Mesendoderm (in vitro differentiated cells): ENCODE data around the gene ZNRF3.

ENCODE experiments used
- DNase-seq: peaks from one replicate; pipeline ENCODE4 v3.0.0; 2013
- H2AK5ac ChIP-seq: 2 replicates; pipeline ENCODE4 v1.6.1; 2013; ENCODE audit warnings: low read length, inconsistent platforms
- H2BK120ac ChIP-seq: 2 replicates; pipeline ENCODE4 v1.6.1; 2013; ENCODE audit warnings: low read depth, mild to moderate bottlenecking, low read length, moderate library complexity, mixed read lengths
- H2BK15ac ChIP-seq: replicated peaks from 2 replicates; pipeline ENCODE4 v1.6.1; 2013; ENCODE audit warnings: low read depth, mild to moderate bottlenecking, moderate library complexity
- H2BK5ac ChIP-seq: 2 replicates; pipeline ENCODE4 v1.6.1; 2013; ENCODE audit warnings: low read length, inconsistent platforms
- H3K18ac ChIP-seq: 2 replicates; pipeline ENCODE4 v1.6.1; 2013; ENCODE audit warnings: mild to moderate bottlenecking, low read length, mixed read lengths
- H3K23ac ChIP-seq: one replicate; pipeline ENCODE4 v1.6.1; 2013; ENCODE audit warnings: low read length
- H3K27ac ChIP-seq: 2 replicates; pipeline ENCODE4 v1.5.1; 2013; ENCODE audit warnings: low read depth, mild to moderate bottlenecking, inconsistent platforms, low read length, moderate library complexity
- H3K27me3 ChIP-seq: 2 replicates; pipeline ENCODE4 v1.6.1; 2013; ENCODE audit warnings: low read length, control low read depth, mild to moderate bottlenecking, inconsistent platforms; ENCODE audit not compliant: insufficient read depth, poor library complexity
- H3K36me3 ChIP-seq: 2 replicates; pipeline ENCODE4 v1.6.1; 2013; ENCODE audit warnings: low read length, inconsistent platforms; ENCODE audit not compliant: control insufficient read depth, insufficient read depth
- H3K4ac ChIP-seq: one replicate; pipeline ENCODE4 v1.6.1; 2013; ENCODE audit warnings: low read depth, mild to moderate bottlenecking, low read length, moderate library complexity
- H3K4me1 ChIP-seq: 2 replicates; pipeline ENCODE4 v1.6.1; 2013; ENCODE audit warnings: low read depth, low read length, inconsistent platforms; ENCODE audit not compliant: control insufficient read depth
- H3K4me2 ChIP-seq: 2 replicates; pipeline ENCODE4 v1.6.1; 2013; ENCODE audit warnings: low read length
- H3K4me3 ChIP-seq: 2 replicates; pipeline ENCODE4 v1.5.1; 2013; ENCODE audit warnings: mild to moderate bottlenecking, low read length
- H3K56ac ChIP-seq: one replicate; pipeline ENCODE4 v1.6.1; 2013; ENCODE audit warnings: low read length
- H3K79me1 ChIP-seq: 2 replicates; pipeline ENCODE4 v1.6.1; 2013; ENCODE audit warnings: low read length, inconsistent platforms
- H3K79me2 ChIP-seq: 2 replicates; pipeline ENCODE4 v1.6.1; 2013; ENCODE audit warnings: mild to moderate bottlenecking, low read length; ENCODE audit not compliant: control insufficient read depth, insufficient read depth
- H3K9ac ChIP-seq: 2 replicates; pipeline ENCODE4 v1.6.1; 2013; ENCODE audit warnings: low read length, inconsistent platforms
- H4K5ac ChIP-seq: one replicate; pipeline ENCODE4 v1.6.1; 2013; ENCODE audit warnings: low read length
- H4K8ac ChIP-seq: one replicate; pipeline ENCODE4 v1.6.1; 2013; ENCODE audit warnings: low read depth, mild to moderate bottlenecking, control low read depth, low read length, moderate library complexity
- WGBS: extraction: QIAGEN DNeasy Blood & Tissue Kit; methylation state at CpG from one replicate; pipeline ENCODE4 v1.1.7; 2013; ENCODE audit warnings: low lambda C conversion rate, missing lambda C conversion rate; ENCODE audit not compliant: insufficient coverage; ENCODE audit errors: extremely low coverage; 5-methylcytosine and 5-hydroxymethylcytosine counted together

Gene ZNRF3

DNA sequence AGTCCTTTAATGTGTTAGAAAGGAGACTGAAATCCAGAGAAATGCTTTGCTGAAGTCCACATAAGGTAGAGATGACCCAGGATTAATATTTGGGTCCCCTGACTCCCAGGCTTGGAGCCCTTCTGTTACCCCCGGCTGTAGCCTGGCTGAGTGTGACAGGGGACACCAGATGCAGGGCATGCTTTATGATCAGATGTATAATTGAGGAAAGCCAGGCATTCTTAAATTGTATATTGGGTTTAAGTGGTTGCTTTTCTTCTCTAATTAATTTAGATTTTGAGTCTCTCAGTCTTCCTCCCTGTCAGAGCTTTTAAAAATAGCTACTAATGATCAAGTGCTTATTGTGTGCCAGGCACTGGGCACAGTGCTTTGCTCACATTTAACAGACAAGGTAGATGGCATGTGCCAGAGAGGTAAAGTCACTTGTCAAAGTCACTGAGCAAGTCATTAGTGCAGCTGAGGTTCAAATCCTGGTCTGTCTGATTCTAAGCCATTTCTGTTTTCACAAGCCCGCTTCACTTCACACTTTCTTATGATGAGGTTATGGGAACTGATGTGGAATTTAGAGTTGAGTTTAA lies 7.9 kb downstream of the ZNRF3 start:
- no peak for DNase-seq
- Histone ChIP-seq H3K27me3 (no peaks in the 10 kb centered on the region), H3K27ac (no peak overlapping the region), H3K23ac (no peak overlapping the region), H3K36me3 (no peaks in the 10 kb centered on the region), H3K4me1 (peaks cover 7% of the 10 kb centered on the region), H4K5ac (no peak overlapping the region), H3K4ac (no peak overlapping the region), H3K9ac (no peak overlapping the region), H3K79me2 (peaks cover 80% of the 10 kb centered on the region), H2BK120ac (no peak overlapping the region), H3K4me3 (no peak overlapping the region), H2BK15ac (no peak overlapping the region), H3K56ac (no peak overlapping the region), H3K4me2 (no peak overlapping the region), H3K79me1 (peaks cover 20% of the 10 kb centered on the region), H4K8ac (no peak overlapping the region), H2AK5ac (no peak overlapping the region), H3K18ac (no peak overlapping the region), H2BK5ac (no peak overlapping the region)
- WGBS, result no CpG with 5 or more reads among the region's 2 CpGs

GRCh38 chr22:28892175-28892731 lies 8.9 kb downstream of the ZNRF3 start:
- H3K9ac ChIP-seq, result no peak overlapping the region
- no peak for DNase-seq
- H3K56ac ChIP-seq, result no peak overlapping the region
- WGBS, result no CpG with 5 or more reads among the region's 5 CpGs
- no peak overlapping the region for H2BK5ac ChIP-seq
- no peak overlapping the region for H2BK15ac ChIP-seq
- H2BK120ac ChIP-seq, result no peak overlapping the region
- H3K79me1 ChIP-seq, result peaks cover 20% of the 10 kb centered on the region
- H3K18ac ChIP-seq, result no peak overlapping the region
- no peak overlapping the region for H3K4ac ChIP-seq
- H3K4me3 ChIP-seq, result no peak overlapping the region
- peaks cover 10% of the 10 kb centered on the region for H3K4me1 ChIP-seq
- H4K8ac ChIP-seq, result no peak overlapping the region
- no peaks in the 10 kb centered on the region for H3K36me3 ChIP-seq
- no peak overlapping the region for H4K5ac ChIP-seq
- peak overlapping the region; percentile 90 for H3K23ac ChIP-seq
- H3K79me2 ChIP-seq, result peaks cover 74% of the 10 kb centered on the region
- no peak overlapping the region for H3K27ac ChIP-seq
- no peak overlapping the region for H2AK5ac ChIP-seq
- no peak overlapping the region for H3K4me2 ChIP-seq
- H3K27me3 ChIP-seq, result no peaks in the 10 kb centered on the region

DNA sequence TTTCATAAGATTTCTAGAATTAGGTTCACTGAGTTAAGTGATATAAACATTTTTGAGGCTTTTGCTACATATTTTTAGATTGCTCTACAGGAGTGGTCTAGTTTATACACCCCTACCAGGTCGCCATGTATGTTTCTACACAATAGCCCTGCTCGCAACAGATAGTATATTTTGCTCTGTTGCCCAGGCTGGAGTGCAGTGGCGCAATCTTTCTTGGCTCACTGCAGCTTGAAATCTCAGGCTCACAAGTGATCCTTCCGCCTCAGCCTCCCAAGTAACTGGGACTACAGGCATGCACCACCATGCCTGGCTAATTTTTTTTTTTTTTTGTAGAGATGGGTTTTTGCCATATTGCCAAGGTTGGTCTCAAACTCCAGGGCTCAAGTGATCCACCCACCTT lies 10.4 kb downstream of the ZNRF3 start:
- Histone ChIP-seq H4K5ac (no peak overlapping the region), H3K27me3 (no peaks in the 10 kb centered on the region), H3K79me2 (peaks cover 73% of the 10 kb centered on the region), H3K4me1 (peaks cover 14% of the 10 kb centered on the region), H3K9ac (no peak overlapping the region), H3K56ac (no peak overlapping the region), H3K36me3 (no peaks in the 10 kb centered on the region), H3K18ac (no peak overlapping the region), H3K27ac (no peak overlapping the region), H3K4ac (no peak overlapping the region), H4K8ac (no peak overlapping the region), H3K4me3 (no peak overlapping the region), H2AK5ac (no peak overlapping the region), H2BK120ac (no peak overlapping the region), H2BK15ac (no peak overlapping the region), H2BK5ac (no peak overlapping the region), H3K23ac (no peak overlapping the region), H3K4me2 (no peak overlapping the region), H3K79me1 (peaks cover 19% of the 10 kb centered on the region)
- DNase-seq, result no peak
- WGBS, result no CpG with 5 or more reads among the region's 4 CpGs

DNA sequence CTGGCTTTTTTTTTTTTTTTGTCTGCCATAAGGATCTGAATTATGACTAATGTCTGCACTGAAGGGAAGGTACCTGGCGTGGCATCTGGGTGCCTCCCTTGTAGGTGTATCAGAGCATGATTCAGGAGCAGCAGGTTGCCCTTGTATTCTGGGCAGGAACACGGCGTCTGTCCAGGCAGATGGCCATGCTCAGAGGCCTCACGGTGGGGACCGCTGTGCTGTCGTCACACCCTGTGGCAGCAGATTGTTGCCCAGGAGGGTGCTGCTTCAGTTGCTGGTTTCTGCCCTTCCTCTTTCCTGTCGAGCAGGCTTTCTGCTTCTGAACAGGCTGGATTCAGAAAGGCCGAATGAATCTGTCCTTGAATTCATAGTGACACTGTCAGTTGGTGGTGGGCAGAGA lies 11.0 kb downstream of the ZNRF3 start:
- no peak overlapping the region for H3K4me2 ChIP-seq
- no peak overlapping the region for H2BK15ac ChIP-seq
- no peak overlapping the region for H4K8ac ChIP-seq
- H3K27ac ChIP-seq, result no peak overlapping the region
- H2BK5ac ChIP-seq, result no peak overlapping the region
- H3K4me3 ChIP-seq, result no peak overlapping the region
- H3K23ac ChIP-seq, result no peak overlapping the region
- H2BK120ac ChIP-seq, result no peak overlapping the region
- H3K79me2 ChIP-seq, result peaks cover 73% of the 10 kb centered on the region
- DNase-seq, result no peak
- WGBS, result no CpG with 5 or more reads among the region's 8 CpGs
- H4K5ac ChIP-seq, result no peak overlapping the region
- H3K56ac ChIP-seq, result peak overlapping the region; percentile 1
- peaks cover 21% of the 10 kb centered on the region for H3K79me1 ChIP-seq
- H3K18ac ChIP-seq, result no peak overlapping the region
- no peak overlapping the region for H2AK5ac ChIP-seq
- peaks cover 14% of the 10 kb centered on the region for H3K4me1 ChIP-seq
- H3K4ac ChIP-seq, result no peak overlapping the region
- no peaks in the 10 kb centered on the region for H3K27me3 ChIP-seq
- H3K36me3 ChIP-seq, result no peaks in the 10 kb centered on the region
- no peak overlapping the region for H3K9ac ChIP-seq

- Histone ChIP-seq H3K4me2 (no peak overlapping the region), H3K27ac (no peak overlapping the region), H3K18ac (no peak overlapping the region), H3K27me3 (no peaks in the 10 kb centered on the region), H3K4me1 (peaks cover 15% of the 10 kb centered on the region), H3K4ac (no peak overlapping the region), H3K4me3 (no peak overlapping the region), H3K9ac (no peak overlapping the region), H3K23ac (no peak overlapping the region), H4K8ac (no peak overlapping the region), H2AK5ac (no peak overlapping the region), H2BK120ac (no peak overlapping the region), H3K79me1 (peaks cover 20% of the 10 kb centered on the region), H3K36me3 (no peaks in the 10 kb centered on the region), H4K5ac (no peak overlapping the region), H2BK15ac (no peak overlapping the region), H3K56ac (no peak overlapping the region), H3K79me2 (peaks cover 72% of the 10 kb centered on the region), H2BK5ac (no peak overlapping the region)
- DNase-seq, result no peak
- no CpG with 5 or more reads among the region's 3 CpGs for whole genome bisulfite sequencing
These were observed 11.4 kb downstream of the ZNRF3 start for GRCh38 chr22:28894807-28895206.

- Histone ChIP-seq H3K27me3 (no peaks in the 10 kb centered on the region), H3K4me2 (no peak overlapping the region), H3K4me1 (peaks cover 20% of the 10 kb centered on the region), H4K8ac (no peak overlapping the region), H3K9ac (no peak overlapping the region), H2BK15ac (no peak overlapping the region), H3K79me1 (peaks cover 24% of the 10 kb centered on the region), H3K4me3 (no peak overlapping the region), H3K79me2 (peaks cover 73% of the 10 kb centered on the region), H3K23ac (no peak overlapping the region), H2BK5ac (no peak overlapping the region), H3K27ac (peak overlapping the region; percentile 36), H2AK5ac (no peak overlapping the region), H4K5ac (no peak overlapping the region), H3K4ac (peak overlapping the region; percentile 73), H3K18ac (peak overlapping the region; percentile 78), H2BK120ac (peak overlapping the region; percentile 49), H3K56ac (no peak overlapping the region), H3K36me3 (no peaks in the 10 kb centered on the region)
- peak; percentile 89 for DNase-seq
- no CpG with 5 or more reads among the region's 2 CpGs for WGBS
These were observed 13.2 kb downstream of the ZNRF3 start for GRCh38 chr22:28896611-28897010.
